ENCODE measurements around the gene LRRC2.

The LRRC2 gene

GRCh38 chr3:46571684-46572083, 5.6 kb upstream of the LRRC2 start:
- Histone ChIP-seq H3K4me3 (ENCODE audit: extremely low read depth, insufficient read depth, low read length, poor library complexity, severe bottlenecking) (no peak overlapping the region), H3K36me3 (ENCODE audit: control insufficient read depth, insufficient read depth, low read length) (no peaks in the 10 kb centered on the region), H3K4me1 (ENCODE audit: control insufficient read depth, insufficient read depth, low read length, poor library complexity, severe bottlenecking) (peaks cover 13% of the 10 kb centered on the region), H3K9me3 (ENCODE audit: control insufficient read depth, low read length) (no peaks in the 10 kb centered on the region), H3K27ac (ENCODE audit: low read depth, low read length, severe bottlenecking) (no peak overlapping the region)
- WGBS, 2 experiments (ENCODE audit: insufficient coverage in 2 of 2): 92 to 100% methylated on average over 1 to 2 of the region's 3 CpGs

- Histone ChIP-seq H3K27ac (ENCODE audit: low read depth, low read length, severe bottlenecking) (peak overlapping the region; percentile 71), H3K9me3 (ENCODE audit: control insufficient read depth, low read length) (peaks cover 7% of the 10 kb centered on the region), H3K4me3 (ENCODE audit: extremely low read depth, insufficient read depth, low read length, poor library complexity, severe bottlenecking) (peak overlapping the region; percentile 44), H3K4me1 (ENCODE audit: control insufficient read depth, insufficient read depth, low read length, poor library complexity, severe bottlenecking) (peaks cover 17% of the 10 kb centered on the region), H3K36me3 (ENCODE audit: control insufficient read depth, insufficient read depth, low read length) (no peaks in the 10 kb centered on the region)
- WGBS, 2 experiments (ENCODE audit: insufficient coverage in 2 of 2): 6 to 7% methylated on average over 19 to 21 of the region's 21 CpGs
Measured at GRCh38 chr3:46565607-46566039, 479 bp downstream of the LRRC2 start.

- Histone ChIP-seq H3K36me3 (ENCODE audit: control insufficient read depth, insufficient read depth, low read length) (no peaks in the 10 kb centered on the region), H3K4me3 (ENCODE audit: extremely low read depth, insufficient read depth, low read length, poor library complexity, severe bottlenecking) (no peak overlapping the region), H3K9me3 (ENCODE audit: control insufficient read depth, low read length) (peaks cover 7% of the 10 kb centered on the region), H3K4me1 (ENCODE audit: control insufficient read depth, insufficient read depth, low read length, poor library complexity, severe bottlenecking) (peaks cover 17% of the 10 kb centered on the region), H3K27ac (ENCODE audit: low read depth, low read length, severe bottlenecking) (peak overlapping the region; percentile 71)
- WGBS, 2 experiments (ENCODE audit: insufficient coverage in 2 of 2): 79 to 85% methylated on average over 2 to 3 of the region's 4 CpGs
Measured at GRCh38 chr3:46565077-46565476, 1.0 kb downstream of the LRRC2 start.

- Histone ChIP-seq H3K4me1 (ENCODE audit: control insufficient read depth, insufficient read depth, low read length, poor library complexity, severe bottlenecking) (peaks cover 17% of the 10 kb centered on the region), H3K27ac (ENCODE audit: low read depth, low read length, severe bottlenecking) (no peak overlapping the region), H3K9me3 (ENCODE audit: control insufficient read depth, low read length) (peaks cover 7% of the 10 kb centered on the region), H3K36me3 (ENCODE audit: control insufficient read depth, insufficient read depth, low read length) (no peaks in the 10 kb centered on the region), H3K4me3 (ENCODE audit: extremely low read depth, insufficient read depth, low read length, poor library complexity, severe bottlenecking) (no peak overlapping the region)
- WGBS, 2 experiments (ENCODE audit: insufficient coverage in 2 of 2): 92 to 100% methylated on average over 2 to 3 of the region's 5 CpGs
Measured at GRCh38 chr3:46564190-46565021, 1.7 kb downstream of the LRRC2 start.

- Histone ChIP-seq H3K4me1 (ENCODE audit: control insufficient read depth, insufficient read depth, low read length, poor library complexity, severe bottlenecking) (peaks cover 20% of the 10 kb centered on the region), H3K27ac (ENCODE audit: low read depth, low read length, severe bottlenecking) (no peak overlapping the region), H3K36me3 (ENCODE audit: control insufficient read depth, insufficient read depth, low read length) (no peaks in the 10 kb centered on the region), H3K4me3 (ENCODE audit: extremely low read depth, insufficient read depth, low read length, poor library complexity, severe bottlenecking) (no peak overlapping the region), H3K9me3 (ENCODE audit: control insufficient read depth, low read length) (peaks cover 7% of the 10 kb centered on the region)
- WGBS, 2 experiments (ENCODE audit: insufficient coverage in 2 of 2): 80% methylated on average over 1 of the region's 1 CpG; no CpG with 5 or more reads in 1 of the 2 experiments
Measured at GRCh38 chr3:46561951-46562350, 4.2 kb downstream of the LRRC2 start.

GRCh38 chr3:46561511-46561910, 4.6 kb downstream of the LRRC2 start:
- WGBS, 2 experiments (ENCODE audit: insufficient coverage in 2 of 2): 60 to 85% methylated on average over 1 to 2 of the region's 2 CpGs
- no peak overlapping the region for H3K27ac ChIP-seq (ENCODE audit: low read depth, low read length, severe bottlenecking)
- H3K9me3 ChIP-seq (ENCODE audit: control insufficient read depth, low read length): peaks cover 7% of the 10 kb centered on the region
- no peak overlapping the region for H3K4me3 ChIP-seq (ENCODE audit: extremely low read depth, insufficient read depth, low read length, poor library complexity, severe bottlenecking)
- H3K4me1 ChIP-seq (ENCODE audit: control insufficient read depth, insufficient read depth, low read length, poor library complexity, severe bottlenecking): peaks cover 18% of the 10 kb centered on the region
- H3K36me3 ChIP-seq (ENCODE audit: control insufficient read depth, insufficient read depth, low read length): no peaks in the 10 kb centered on the region

- 80 to 100% methylated on average over 1 to 2 of the region's 4 CpGs for WGBS, 2 experiments (ENCODE audit: insufficient coverage in 2 of 2)
- Histone ChIP-seq H3K27ac (ENCODE audit: low read depth, low read length, severe bottlenecking) (no peak overlapping the region), H3K4me3 (ENCODE audit: extremely low read depth, insufficient read depth, low read length, poor library complexity, severe bottlenecking) (no peak overlapping the region), H3K4me1 (ENCODE audit: control insufficient read depth, insufficient read depth, low read length, poor library complexity, severe bottlenecking) (peaks cover 4% of the 10 kb centered on the region), H3K9me3 (ENCODE audit: control insufficient read depth, low read length) (peaks cover 7% of the 10 kb centered on the region), H3K36me3 (ENCODE audit: control insufficient read depth, insufficient read depth, low read length) (no peaks in the 10 kb centered on the region)
Measured at GRCh38 chr3:46559091-46559704, 6.9 kb downstream of the LRRC2 start.

GRCh38 chr3:46558184-46559043, 7.7 kb downstream of the LRRC2 start:
- H3K9me3 ChIP-seq (ENCODE audit: control insufficient read depth, low read length): peaks cover 7% of the 10 kb centered on the region
- H3K27ac ChIP-seq (ENCODE audit: low read depth, low read length, severe bottlenecking): no peak overlapping the region
- peaks cover 4% of the 10 kb centered on the region for H3K4me1 ChIP-seq (ENCODE audit: control insufficient read depth, insufficient read depth, low read length, poor library complexity, severe bottlenecking)
- no peaks in the 10 kb centered on the region for H3K36me3 ChIP-seq (ENCODE audit: control insufficient read depth, insufficient read depth, low read length)
- no peak overlapping the region for H3K4me3 ChIP-seq (ENCODE audit: extremely low read depth, insufficient read depth, low read length, poor library complexity, severe bottlenecking)
- 65 to 72% methylated on average over 13 to 20 of the region's 22 CpGs for WGBS, 2 experiments (ENCODE audit: insufficient coverage in 2 of 2)

- Histone ChIP-seq H3K4me1 (ENCODE audit: control insufficient read depth, insufficient read depth, low read length, poor library complexity, severe bottlenecking) (peaks cover 4% of the 10 kb centered on the region), H3K9me3 (ENCODE audit: control insufficient read depth, low read length) (peaks cover 7% of the 10 kb centered on the region), H3K36me3 (ENCODE audit: control insufficient read depth, insufficient read depth, low read length) (no peaks in the 10 kb centered on the region), H3K4me3 (ENCODE audit: extremely low read depth, insufficient read depth, low read length, poor library complexity, severe bottlenecking) (no peak overlapping the region), H3K27ac (ENCODE audit: low read depth, low read length, severe bottlenecking) (no peak overlapping the region)
- WGBS, 2 experiments (ENCODE audit: insufficient coverage in 2 of 2): 83 to 85% methylated on average over 4 to 5 of the region's 6 CpGs
Measured at GRCh38 chr3:46557814-46558183, 8.3 kb downstream of the LRRC2 start.

- no peak overlapping the region for H3K4me3 ChIP-seq (ENCODE audit: extremely low read depth, insufficient read depth, low read length, poor library complexity, severe bottlenecking)
- no peak overlapping the region for H3K27ac ChIP-seq (ENCODE audit: low read depth, low read length, severe bottlenecking)
- H3K4me1 ChIP-seq (ENCODE audit: control insufficient read depth, insufficient read depth, low read length, poor library complexity, severe bottlenecking): peaks cover 9% of the 10 kb centered on the region
- H3K36me3 ChIP-seq (ENCODE audit: control insufficient read depth, insufficient read depth, low read length): no peaks in the 10 kb centered on the region
- H3K9me3 ChIP-seq (ENCODE audit: control insufficient read depth, low read length): no peaks in the 10 kb centered on the region
- WGBS, 2 experiments (ENCODE audit: insufficient coverage in 2 of 2): 67% methylated on average over 1 of the region's 1 CpG; no CpG with 5 or more reads in 1 of the 2 experiments
Measured at GRCh38 chr3:46553154-46553553, 12.9 kb downstream of the LRRC2 start.
